ENCODE measurements around the gene IL22RA2.

Gene IL22RA2

GRCh38 chr6:137170266-137171052, 3.0 kb downstream of the IL22RA2 start:
- Histone ChIP-seq H3K27ac (no peak overlapping the region), H3K4me3 (ENCODE audit: low read depth, low read length) (no peak overlapping the region)
- no peak for TF ChIP-seq CTCF (IDR thresholded peaks at IDR 0.05; ENCODE audit: low read depth, low read length, missing control alignments)

GRCh38 chr6:137167702-137168377, 5.6 kb downstream of the IL22RA2 start:
- TF ChIP-seq CTCF (IDR thresholded peaks at IDR 0.05; ENCODE audit: low read depth, low read length, missing control alignments), result no peak
- Histone ChIP-seq H3K27ac (no peak overlapping the region), H3K27me3 (replicated peaks) (no peaks in the 10 kb centered on the region), H3K36me3 (replicated peaks) (no peaks in the 10 kb centered on the region), H3K4me3 (ENCODE audit: low read depth, low read length) (no peak overlapping the region)
- no peak for DNase-seq
- in situ Hi-C loops (cut with HindIII; ENCODE audit: low pct_ligation_motif_present, low sequenced_read_pairs), result no loop called here

More at GRCh38 chr6:137170266-137171052, 3.0 kb downstream of the IL22RA2 start:
- Histone ChIP-seq H3K27me3 (replicated peaks) (no peaks in the 10 kb centered on the region), H3K36me3 (replicated peaks) (no peaks in the 10 kb centered on the region)
- in situ Hi-C loops (cut with HindIII; ENCODE audit: low pct_ligation_motif_present, low sequenced_read_pairs), result no loop called here
- DNase-seq, result no peak

GRCh38 chr6:137166247-137167098, 7.0 kb downstream of the IL22RA2 start:
- in situ Hi-C loops (cut with HindIII; ENCODE audit: low pct_ligation_motif_present, low sequenced_read_pairs), result no loop called here
- DNase-seq, result no peak
- H3K4me3 ChIP-seq (ENCODE audit: low read depth, low read length), result no peak overlapping the region
- TF ChIP-seq CTCF (IDR thresholded peaks at IDR 0.05; ENCODE audit: low read depth, low read length, missing control alignments), result no peak
- H3K27ac ChIP-seq, result no peak overlapping the region
- no peaks in the 10 kb centered on the region for H3K36me3 ChIP-seq (replicated peaks)
- no peaks in the 10 kb centered on the region for H3K27me3 ChIP-seq (replicated peaks)

GRCh38 chr6:137165375-137166246, 7.8 kb downstream of the IL22RA2 start:
- no peak for TF ChIP-seq CTCF (IDR thresholded peaks at IDR 0.05; ENCODE audit: low read depth, low read length, missing control alignments)
- no peak overlapping the region for H3K27ac ChIP-seq
- no peaks in the 10 kb centered on the region for H3K27me3 ChIP-seq (replicated peaks)
- in situ Hi-C loops (cut with HindIII; ENCODE audit: low pct_ligation_motif_present, low sequenced_read_pairs), result no loop called here
- no peaks in the 10 kb centered on the region for H3K36me3 ChIP-seq (replicated peaks)
- no peak for DNase-seq
- H3K4me3 ChIP-seq (ENCODE audit: low read depth, low read length), result no peak overlapping the region

- Histone ChIP-seq H3K27ac (no peak overlapping the region), H3K36me3 (replicated peaks) (no peaks in the 10 kb centered on the region), H3K4me3 (ENCODE audit: low read depth, low read length) (no peak overlapping the region), H3K27me3 (replicated peaks) (no peaks in the 10 kb centered on the region)
- in situ Hi-C loops (cut with HindIII; ENCODE audit: low pct_ligation_motif_present, low sequenced_read_pairs), result no loop called here
- no peak for DNase-seq
- TF ChIP-seq CTCF (IDR thresholded peaks at IDR 0.05; ENCODE audit: low read depth, low read length, missing control alignments), result no peak
Measured at GRCh38 chr6:137163732-137164318, 9.6 kb downstream of the IL22RA2 start.
